Uterus (tissue), 2 donors: ENCODE measurements around the gene CHST14.

Source experiments
- CTCF ChIP-seq, 4 experiments: fragments of 200-600 bp in 2 of 4; fragments of 450-650 bp in 2 of 4; sonication (generic) in 2 of 4; IDR thresholded peaks; one replicate each; pipeline ENCODE4 v1.5.1; 2016 to 2019; ENCODE audit warnings: antibody characterized with exemption in 4 of 4, mild to moderate bottlenecking in 2 of 4, moderate library complexity in 1 of 4
- POLR2A ChIP-seq, 2 donors: fragments of 450-650 bp; IDR thresholded peaks; one replicate each; pipeline ENCODE4 v1.6.1; 2016; ENCODE audit warnings: antibody characterized with exemption in 2 of 2, mild to moderate bottlenecking in 1 of 2, moderate library complexity in 1 of 2

GRCh38 chr15:40427188-40427587 is 43.6 kb upstream of the CHST14 start:
- no peak for TF ChIP-seq CTCF (IDR thresholded peaks at IDR 0.05)
- no peak for TF ChIP-seq POLR2A (IDR thresholded peaks at IDR 0.05)
